DOHH2 (cell line): ENCODE data around the gene ICE1.

Source experiments
- EZH2phosphoT487 ChIP-seq: fragments of 200-600 bp; sonication (generic); IDR thresholded peaks from 2 replicates; pipeline ENCODE4 v1.6.1; 2017; ENCODE audit warnings: borderline replicate concordance, mild to moderate bottlenecking, antibody characterized with exemption, low read length, moderate library complexity, mixed read lengths
- TF ChIP-seq, protein P1 (sequence below): fragments of 200-600 bp; sonication (generic); IDR thresholded peaks from one replicate; pipeline ENCODE4 v1.5.1; 2014; ENCODE audit warnings: antibody characterized with exemption, mild to moderate bottlenecking, low read depth, low read length; ENCODE audit not compliant: poor library complexity, severe bottlenecking

GRCh38 chr5:5512543-5512942, 90.1 kb downstream of the ICE1 start:
- TF ChIP-seq, protein P1, sequence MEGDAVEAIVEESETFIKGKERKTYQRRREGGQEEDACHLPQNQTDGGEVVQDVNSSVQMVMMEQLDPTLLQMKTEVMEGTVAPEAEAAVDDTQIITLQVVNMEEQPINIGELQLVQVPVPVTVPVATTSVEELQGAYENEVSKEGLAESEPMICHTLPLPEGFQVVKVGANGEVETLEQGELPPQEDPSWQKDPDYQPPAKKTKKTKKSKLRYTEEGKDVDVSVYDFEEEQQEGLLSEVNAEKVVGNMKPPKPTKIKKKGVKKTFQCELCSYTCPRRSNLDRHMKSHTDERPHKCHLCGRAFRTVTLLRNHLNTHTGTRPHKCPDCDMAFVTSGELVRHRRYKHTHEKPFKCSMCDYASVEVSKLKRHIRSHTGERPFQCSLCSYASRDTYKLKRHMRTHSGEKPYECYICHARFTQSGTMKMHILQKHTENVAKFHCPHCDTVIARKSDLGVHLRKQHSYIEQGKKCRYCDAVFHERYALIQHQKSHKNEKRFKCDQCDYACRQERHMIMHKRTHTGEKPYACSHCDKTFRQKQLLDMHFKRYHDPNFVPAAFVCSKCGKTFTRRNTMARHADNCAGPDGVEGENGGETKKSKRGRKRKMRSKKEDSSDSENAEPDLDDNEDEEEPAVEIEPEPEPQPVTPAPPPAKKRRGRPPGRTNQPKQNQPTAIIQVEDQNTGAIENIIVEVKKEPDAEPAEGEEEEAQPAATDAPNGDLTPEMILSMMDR = no peak
- no peak for TF ChIP-seq EZH2phosphoT487
